Tibial nerve (tissue), 4 donors: Measurements from ENCODE around the gene YWHAH. TPM values are rescaled to one million over a fixed set of nuclear protein-coding genes. Genes with fewer than 3 reads are reported as not detected.

Experiments used
- DNase-seq, 2 donors: peaks; one replicate each; pipeline ENCODE4 v3.0.0-alpha.2; 2019; ENCODE audit warnings: low spot score in 2 of 2
- H3K27ac ChIP-seq, 4 donors: fragments of 200-600 bp; sonication (generic) in 3 of 4; one replicate each; pipeline ENCODE4 v1.5.1; 2017 to 2019; ENCODE audit warnings: mild to moderate bottlenecking in 1 of 4
- H3K27me3 ChIP-seq, 2 donors: fragments of 200-600 bp; sonication (generic) in 1 of 2; one replicate each; pipeline versions ENCODE4 v1.5.1 to v1.6.0; 2017 to 2019
- H3K36me3 ChIP-seq, 3 donors: fragments of 200-600 bp; sonication (generic); one replicate each; pipeline ENCODE4 v1.5.1; 2018 to 2019
- H3K4me1 ChIP-seq, 4 donors: fragments of 200-600 bp; sonication (generic) in 3 of 4; one replicate each; pipeline ENCODE4 v1.5.1; 2017 to 2019
- H3K4me3 ChIP-seq, 4 donors: fragments of 200-600 bp; sonication (generic) in 3 of 4; one replicate each; pipeline ENCODE4 v1.5.1; 2017 to 2019; ENCODE audit warnings: mild to moderate bottlenecking in 1 of 4, moderate library complexity in 1 of 4
- H3K9me3 ChIP-seq, 4 donors: fragments of 200-600 bp; sonication (generic) in 3 of 4; one replicate each; pipeline ENCODE4 v1.5.1; 2017 to 2019
- CTCF ChIP-seq, 5 experiments: fragments of 200-600 bp in 3 of 5; fragments of 450-650 bp in 2 of 5; sonication (generic) in 3 of 5; IDR thresholded peaks; one replicate each; pipeline ENCODE4 v1.5.1; 2016 to 2019; ENCODE audit warnings: antibody characterized with exemption in 5 of 5, mild to moderate bottlenecking in 3 of 5, moderate library complexity in 2 of 5
- EP300 ChIP-seq, 2 donors: sonication (generic); formaldehyde crosslinking; IDR thresholded peaks; one replicate each; pipeline ENCODE4 v1.6.1; 2017; ENCODE audit warnings: antibody characterized with exemption in 2 of 2, mild to moderate bottlenecking in 1 of 2
- POLR2A ChIP-seq, 2 donors: fragments of 450-650 bp; IDR thresholded peaks; one replicate each; pipeline ENCODE4 v1.6.1; 2017; ENCODE audit warnings: antibody characterized with exemption in 2 of 2, mild to moderate bottlenecking in 2 of 2, moderate library complexity in 2 of 2
- WGBS, 2 donors: methylation state at CpG; one replicate each; pipeline ENCODE4 v1.1.5; 2018; 5-methylcytosine and 5-hydroxymethylcytosine counted together
- small RNA-seq: library from RNA; depleted of rRNA; stranded (forward); fragments of <200 nt; gene quantifications from one replicate; pipeline ENCODE3, GENCODE V24; 2016
- total RNA-seq, 4 donors: library from RNA; depleted of rRNA; stranded (reverse); fragments of >200 nt; gene quantifications; one replicate each; pipeline ENCODE4 v1.1.0, GENCODE V29; 2016

The YWHAH gene
- total RNA-seq, 4 donors from 2014 or later = 66.3 to 102 (median 98.0) TPM

GRCh38 chr22:32000181-32000580, 55.8 kb downstream of the YWHAH start:
- Histone ChIP-seq H3K9me3 (no peaks in the 10 kb centered on the region), H3K27me3 (no peaks in the 10 kb centered on the region), H3K4me3 (no peak overlapping the region), H3K27ac (no peak overlapping the region), H3K36me3 (no peaks in the 10 kb centered on the region), H3K4me1 (no peaks in the 10 kb centered on the region)
- WGBS, 2 donors = 47 to 50% methylated on average over 1 of the region's 1 CpG
- TF ChIP-seq EP300 (IDR thresholded peaks at IDR 0.05) = no peak
- no peak for TF ChIP-seq CTCF (IDR thresholded peaks at IDR 0.05)
- no peak for TF ChIP-seq POLR2A (IDR thresholded peaks at IDR 0.05)
- DNase-seq = no peak

GRCh38 chr22:32005453-32005852, 61.1 kb downstream of the YWHAH start:
- Histone ChIP-seq H3K4me3 (no peak overlapping the region), H3K27ac (no peak overlapping the region)
- 50 to 64% methylated on average over 1 of the region's 1 CpG for WGBS, 2 donors

More at GRCh38 chr22:32005453-32005852, 61.1 kb downstream of the YWHAH start:
- Histone ChIP-seq H3K27me3 (no peaks in the 10 kb centered on the region), H3K9me3 (peaks cover 0 to 8% (median 0%) of the 10 kb centered on the region in 4 donors), H3K36me3 (no peaks in the 10 kb centered on the region), H3K4me1 (no peaks in the 10 kb centered on the region)
- DNase-seq = no peak
- TF ChIP-seq EP300 (IDR thresholded peaks at IDR 0.05) (no peak), POLR2A (IDR thresholded peaks at IDR 0.05) (no peak), CTCF (IDR thresholded peaks at IDR 0.05) (no peak)

Small RNA genes within 50 kb of the gene (small RNA-seq; reads per million reads assigned to genes)
- gene RN7SL305P = not detected

Other genes starting within 250 kb of the YWHAH start
- gene PRR14L, start 194.4 kb upstream of the YWHAH start, total RNA-seq = 10 to 100 TPM; 22.8 to 28.4 (median 27.3) TPM
- 10 to 100 TPM; 18.0 to 33.9 (median 23.5) TPM for gene DEPDC5, start 190.5 kb upstream of the YWHAH start, total RNA-seq
- gene SLC5A1, start 98.7 kb downstream of the YWHAH start, total RNA-seq = under 1 TPM in 1 of 4 donors, not detected in 3; under 0.01 TPM
- not detected for gene C22orf42, start 214.8 kb downstream of the YWHAH start, total RNA-seq